Common myeloid progenitor, CD34-positive (primary cell): ENCODE results near the gene B4GALNT4.
"Not testable (repeated sequence)": the region's sequence is repeated elsewhere in the genome, so short reads cannot be mapped to it uniquely, and the experiment has no call there.

Source experiments
- CTCF ChIA-PET: fragments of 350-600 bp; sonication (Branson Sonifier 250); formaldehyde crosslinking; loops from one replicate; lab custom pipeline; 2021; ENCODE audit warnings: antibody characterized with exemption; lab: Charles Lee
- POLR2A ChIA-PET: fragments of 350-600 bp; sonication (Branson Sonifier 250); formaldehyde crosslinking; loops from one replicate; lab custom pipeline; 2021; ENCODE audit warnings: antibody characterized with exemption; lab: Charles Lee
- DNase-seq, 3 donors: peaks; one replicate each; pipeline versions ENCODE4 v3.0.0 to v3.0.0-alpha.2; 2013
- H3K27ac ChIP-seq, 2 experiments: 1 replicate in 1 of 2; 2 replicates in 1 of 2; pipeline ENCODE4 v1.7.0; 2013; ENCODE audit warnings: inconsistent platforms in 2 of 2, low read length in 2 of 2, mild to moderate bottlenecking in 2 of 2, low read depth in 1 of 2, moderate library complexity in 1 of 2; ENCODE audit not compliant: severe bottlenecking in 2 of 2, insufficient read depth in 1 of 2, poor library complexity in 1 of 2
- H3K27me3 ChIP-seq, 5 experiments: replicated peaks in 2 of 5; 1 replicate in 3 of 5; 2 replicates in 2 of 5; pipeline versions ENCODE4 v1.6.1 to v1.7.0; 2013; ENCODE audit warnings: low read length in 4 of 5, mild to moderate bottlenecking in 2 of 5, moderate library complexity in 2 of 5, inconsistent platforms in 1 of 5; ENCODE audit not compliant: insufficient read depth in 5 of 5, control insufficient read depth in 4 of 5
- H3K36me3 ChIP-seq, 4 experiments: 1 replicate in 2 of 4; 2 replicates in 2 of 4; pipeline versions ENCODE4 v1.6.1 to v1.7.0; 2013; ENCODE audit warnings: low read length in 3 of 4, control low read depth in 1 of 4, mild to moderate bottlenecking in 1 of 4; ENCODE audit not compliant: control insufficient read depth in 4 of 4, insufficient read depth in 4 of 4
- H3K4me1 ChIP-seq, 4 experiments: 1 replicate in 3 of 4; 2 replicates in 1 of 4; pipeline versions ENCODE4 v1.6.1 to v1.7.1; 2013; ENCODE audit warnings: low read length in 3 of 4, mild to moderate bottlenecking in 3 of 4, control low read depth in 1 of 4, inconsistent platforms in 1 of 4, moderate library complexity in 1 of 4; ENCODE audit not compliant: control insufficient read depth in 4 of 4, insufficient read depth in 4 of 4; ENCODE audit errors: control extremely low read depth in 1 of 4
- H3K4me3 ChIP-seq, 7 experiments: 1 replicate in 4 of 7; 2 replicates in 3 of 7; pipeline versions ENCODE4 v1.5.1 to v1.7.0; 2013; ENCODE audit warnings: mild to moderate bottlenecking in 7 of 7, low read length in 6 of 7, moderate library complexity in 6 of 7, inconsistent platforms in 2 of 7, low read depth in 2 of 7, control low read depth in 1 of 7; ENCODE audit not compliant: insufficient read depth in 4 of 7, control insufficient read depth in 1 of 7; ENCODE audit errors: extremely low read depth in 1 of 7
- H3K9me3 ChIP-seq, 5 experiments: 1 replicate in 4 of 5; 2 replicates in 1 of 5; pipeline versions ENCODE4 v1.6.1 to v1.7.1; 2013; ENCODE audit warnings: low read length in 4 of 5, mild to moderate bottlenecking in 2 of 5, inconsistent platforms in 1 of 5, low read depth in 1 of 5, moderate library complexity in 1 of 5; ENCODE audit not compliant: control insufficient read depth in 4 of 5, insufficient read depth in 2 of 5; ENCODE audit errors: control extremely low read depth in 1 of 5
- WGBS: methylation state at CpG from one replicate; pipeline ENCODE4 v1.1.5; 2013; ENCODE audit not compliant: insufficient coverage; 5-methylcytosine and 5-hydroxymethylcytosine counted together

Gene B4GALNT4

DNA sequence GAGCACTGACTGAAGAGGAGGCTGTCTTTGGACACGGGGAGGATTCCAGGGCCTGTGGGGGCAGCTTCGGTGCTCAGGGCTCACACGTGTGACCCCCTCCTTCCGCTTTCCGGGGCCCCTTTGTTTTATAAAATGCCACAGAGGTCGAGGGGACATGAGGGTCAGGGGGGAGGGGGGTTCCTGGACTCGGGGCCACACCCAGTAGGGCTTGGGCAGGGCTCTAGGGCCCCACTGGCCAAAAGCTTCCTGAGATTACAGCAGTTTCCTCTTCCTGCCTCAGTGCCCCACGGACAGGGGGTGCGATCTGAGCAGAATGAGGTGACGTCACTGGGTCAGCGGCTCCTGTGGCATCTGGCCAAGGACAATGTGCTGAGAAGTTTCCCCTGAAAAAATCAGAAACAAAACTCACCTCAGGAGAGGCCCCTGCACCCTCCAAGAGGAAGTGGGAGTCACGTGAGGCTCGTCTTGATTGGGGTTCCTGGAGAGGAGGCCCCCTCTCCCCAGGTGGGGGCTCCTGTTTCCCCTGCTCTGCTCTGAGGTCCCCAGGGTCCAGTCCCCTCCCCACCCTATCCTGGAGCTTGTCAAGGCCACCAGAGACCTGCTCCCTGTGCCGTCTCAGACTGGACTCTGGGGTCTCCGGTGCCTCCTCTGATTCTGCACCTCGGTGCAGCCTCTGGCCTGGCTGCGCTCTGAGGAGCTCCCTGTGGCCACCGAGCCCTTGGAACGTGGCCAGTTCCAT is 42.3 kb upstream of the B4GALNT4 start:
- DNase-seq = peak; percentile 57 to 85 (median 81)
- Histone ChIP-seq H3K9me3 (no peaks in the 10 kb centered on the region), H3K4me1 (peaks cover 2 to 70% (median 30%) of the 10 kb centered on the region in 4 experiments), H3K36me3 (no peaks in the 10 kb centered on the region), H3K27ac (peak overlapping the region in 1 of 2 experiments; percentile 71), H3K4me3 (peak overlapping the region in 4 of 7 experiments; percentile 45 to 57 (median 52)), H3K27me3 (no peaks in the 10 kb centered on the region)
- ChIA-PET POLR2A (interaction anchor here (1.3 kb wide), 1 partner anchor 29 kb away, joined by 7 read pairs; no protein-coding TSS in a partner anchor), CTCF (interaction anchor here (0.8 to 1.8 kb wide), 6 partner anchors 13 to 34 kb away, joined by 3 to 8 read pairs (median 4); no protein-coding TSS in a partner anchor)
- WGBS = 14% methylated on average over 17 of the region's 19 CpGs

- no peaks in the 10 kb centered on the region for H3K36me3 ChIP-seq
- DNase-seq = no peak
- ChIA-PET POLR2A (interaction anchor here (0.6 to 1.3 kb wide), 2 partner anchors 24 to 28 kb away, joined by 6 to 7 read pairs; no protein-coding TSS in a partner anchor), CTCF (interaction anchor here (0.8 to 1.8 kb wide), 6 partner anchors 13 to 34 kb away, joined by 3 to 8 read pairs (median 4); no protein-coding TSS in a partner anchor)
- H3K27ac ChIP-seq = peak overlapping the region in 1 of 2 experiments; percentile 71
- H3K27me3 ChIP-seq = no peaks in the 10 kb centered on the region
- no peaks in the 10 kb centered on the region for H3K9me3 ChIP-seq
- peak overlapping the region in 4 of 7 experiments; percentile 45 to 57 (median 52) for H3K4me3 ChIP-seq
- H3K4me1 ChIP-seq = peaks cover 2 to 70% (median 30%) of the 10 kb centered on the region in 4 experiments
- WGBS = no CpG with 5 or more reads among the region's 3 CpGs
Observed at GRCh38 chr11:327581-327923, 41.7 kb upstream of the B4GALNT4 start.

GRCh38 chr11:328012-328411 is 41.3 kb upstream of the B4GALNT4 start:
- Histone ChIP-seq H3K4me3 (no peak overlapping the region), H3K9me3 (peaks cover 0 to 1% (median 0%) of the 10 kb centered on the region in 5 experiments), H3K27me3 (no peaks in the 10 kb centered on the region), H3K27ac (peak overlapping the region in 1 of 2 experiments; percentile 71), H3K4me1 (peaks cover 2 to 74% (median 31%) of the 10 kb centered on the region in 4 experiments), H3K36me3 (no peaks in the 10 kb centered on the region)
- CTCF ChIA-PET = interaction anchor here (0.8 to 1.8 kb wide), 5 partner anchors 12 to 33 kb away, joined by 3 to 8 read pairs (median 4); no protein-coding TSS in a partner anchor
- 97% methylated on average over 13 of the region's 13 CpGs for WGBS
- POLR2A ChIA-PET = interaction anchor here (0.6 kb wide), 1 partner anchor 25 kb away, joined by 6 read pairs; no protein-coding TSS in a partner anchor
- no peak for DNase-seq

DNA sequence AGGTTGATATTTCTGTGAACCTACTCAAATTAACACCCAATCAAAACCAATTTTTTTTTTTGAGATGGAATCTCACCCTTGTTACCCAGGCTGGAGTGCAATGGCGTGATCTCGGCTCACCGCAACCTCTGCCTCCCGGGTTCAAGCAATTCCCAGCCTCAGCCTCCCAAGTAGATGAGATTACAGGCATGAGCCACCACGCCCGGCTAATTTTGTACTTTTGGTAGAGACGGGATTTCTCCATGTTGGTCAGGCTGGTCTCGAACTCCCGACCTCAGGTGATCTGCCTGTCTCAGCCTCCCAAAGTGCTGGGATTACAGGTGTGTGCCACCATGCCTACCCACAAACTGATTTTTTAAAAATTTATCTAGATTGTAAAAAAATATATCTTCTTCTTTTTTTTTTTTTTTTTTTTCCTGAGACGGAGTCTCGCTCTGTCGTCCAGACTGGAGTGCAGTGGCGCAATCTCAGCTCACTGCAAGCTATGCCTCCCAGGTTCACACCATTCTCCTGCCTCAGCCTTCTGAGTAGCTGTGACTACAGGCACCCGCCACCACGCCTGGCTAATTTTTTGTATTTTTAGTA is 40.7 kb upstream of the B4GALNT4 start:
- H3K27me3 ChIP-seq, POLR2A ChIA-PET, H3K36me3 ChIP-seq, DNase-seq, H3K4me3 ChIP-seq, H3K9me3 ChIP-seq: not testable (repeated sequence)
- CTCF ChIA-PET = interaction anchor here (1.5 to 1.9 kb wide), 5 partner anchors 11 to 27 kb away, joined by 3 to 16 read pairs (median 8); no protein-coding TSS in a partner anchor
- Histone ChIP-seq H3K27ac (peak overlapping the region in 1 of 2 experiments; percentile 71), H3K4me1 (peaks cover 2 to 74% (median 32%) of the 10 kb centered on the region in 4 experiments)
- WGBS = 100% methylated on average over 6 of the region's 15 CpGs

- no peak overlapping the region for H3K4me3 ChIP-seq
- peak overlapping the region in 1 of 2 experiments; percentile 70 for H3K27ac ChIP-seq
- no peaks in the 10 kb centered on the region for H3K36me3 ChIP-seq
- 100% methylated on average over 1 of the region's 2 CpGs for whole genome bisulfite sequencing
- peaks cover 0 to 5% (median 0%) of the 10 kb centered on the region in 5 experiments for H3K9me3 ChIP-seq
- ChIA-PET CTCF (interaction anchor here (0.9 to 1.9 kb wide), 5 partner anchors 10 to 26 kb away, joined by 3 to 16 read pairs (median 6); partner anchors contain the start of gene IFITM3), POLR2A (no interaction called here)
- H3K27me3 ChIP-seq = no peaks in the 10 kb centered on the region
- no peak for DNase-seq
- H3K4me1 ChIP-seq = peaks cover 2 to 69% (median 30%) of the 10 kb centered on the region in 4 experiments
Observed at GRCh38 chr11:329886-330253, 39.4 kb upstream of the B4GALNT4 start.

- 96% methylated on average over 11 of the region's 14 CpGs for WGBS
- POLR2A ChIA-PET = no interaction called here
- H3K9me3 ChIP-seq = peaks cover 0 to 5% (median 0%) of the 10 kb centered on the region in 5 experiments
- H3K36me3 ChIP-seq = no peaks in the 10 kb centered on the region
- no peak for DNase-seq
- peak overlapping the region in 1 of 2 experiments; percentile 70 for H3K27ac ChIP-seq
- CTCF ChIA-PET = interaction anchor here (0.9 to 1.9 kb wide), 5 partner anchors 9 to 25 kb away, joined by 3 to 16 read pairs (median 6); partner anchors contain the start of gene IFITM3
- peaks cover 2 to 70% (median 31%) of the 10 kb centered on the region in 4 experiments for H3K4me1 ChIP-seq
- H3K4me3 ChIP-seq = no peak overlapping the region
- no peaks in the 10 kb centered on the region for H3K27me3 ChIP-seq
Observed at GRCh38 chr11:330307-330693, 39.0 kb upstream of the B4GALNT4 start.
